ENCODE data around the gene FDX1.

Gene FDX1

DNA sequence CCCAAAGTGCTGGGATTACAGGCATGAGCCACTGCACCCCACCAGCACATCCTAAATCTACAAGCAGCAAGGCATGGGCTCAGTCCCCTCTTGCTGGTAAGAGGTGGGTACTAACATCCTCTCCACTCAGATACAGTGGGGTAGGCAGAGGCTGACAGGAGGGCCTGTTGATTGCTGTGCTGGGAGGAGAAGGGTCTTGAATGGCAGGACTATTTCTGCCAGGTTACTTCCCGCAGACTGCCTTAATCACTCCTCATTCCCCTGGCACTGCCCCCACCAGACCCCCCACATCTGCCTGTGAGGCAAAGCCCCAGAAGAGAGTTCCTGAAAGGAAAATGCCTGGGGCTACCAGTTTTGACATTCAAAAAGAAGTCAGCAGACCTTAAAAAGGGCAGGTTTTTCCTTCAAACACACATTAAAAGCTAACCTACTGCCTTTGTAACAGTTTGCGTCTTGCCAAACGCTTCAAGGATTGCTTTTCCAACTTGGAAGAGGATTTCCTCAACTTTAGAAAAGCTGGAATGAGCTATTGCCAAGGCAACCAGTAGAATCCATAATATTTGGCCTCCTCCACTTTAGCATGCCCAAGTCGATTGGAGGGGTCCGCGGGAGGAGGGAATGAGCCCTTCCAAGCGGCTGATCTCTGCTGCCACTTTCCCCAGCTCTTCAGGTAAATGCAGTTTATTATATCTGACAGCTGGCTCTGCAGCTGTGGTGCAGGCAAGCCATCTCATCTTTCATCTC lies 62.0 kb downstream of the FDX1 start:
- Histone ChIP-seq H3K4me1 (ENCODE audit: control insufficient read depth in 2 of 2, insufficient read depth in 1 of 2, low read depth in 1 of 2, low read length in 2 of 2) (no peaks in the 10 kb centered on the region), H2AK5ac (ENCODE audit: low read depth, low read length) (no peak overlapping the region), H3K4me3 (ENCODE audit: low read length in 2 of 2) (no peak overlapping the region), H3K9me3 (replicated peaks in 1 of 2; ENCODE audit: control insufficient read depth in 2 of 2, insufficient read depth in 1 of 2, low read depth in 1 of 2, low read length in 2 of 2) (no peaks in the 10 kb centered on the region), H2BK12ac (ENCODE audit: low read length) (no peak overlapping the region), H3K27me3 (ENCODE audit: control insufficient read depth in 3 of 3, insufficient read depth in 3 of 3, low read depth in 1 of 3, low read length in 3 of 3) (no peaks in the 10 kb centered on the region), H3K23ac (ENCODE audit: low read depth, low read length, poor library complexity) (no peak overlapping the region), H4K91ac (ENCODE audit: low read depth, low read length, poor library complexity) (no peak overlapping the region), H2BK15ac (ENCODE audit: low read length) (no peak overlapping the region), H3K4me2 (ENCODE audit: insufficient read depth, low read length, poor library complexity, severe bottlenecking) (no peak overlapping the region), H4K8ac (ENCODE audit: low read depth, low read length) (no peak overlapping the region), H3K79me1 (ENCODE audit: low read depth, low read length) (no peaks in the 10 kb centered on the region), H3K14ac (ENCODE audit: low read length) (no peak overlapping the region), H2BK120ac (ENCODE audit: low read depth, low read length) (no peak overlapping the region), H3K9ac (ENCODE audit: low read depth, low read length, poor library complexity) (no peak overlapping the region), H3K4ac (ENCODE audit: low read length) (no peak overlapping the region), H3K36me3 (replicated peaks in 1 of 2; ENCODE audit: control insufficient read depth in 2 of 2, insufficient read depth in 2 of 2, low read length in 2 of 2) (no peaks in the 10 kb centered on the region), H2BK5ac (ENCODE audit: low read length) (no peak overlapping the region), H3K27ac (replicated peaks; ENCODE audit: low read length) (no peak overlapping the region), H2AFZ (ENCODE audit: low read length) (no peak overlapping the region), H3K18ac (ENCODE audit: low read length) (no peak overlapping the region)
- no peak for DNase-seq (ENCODE audit: low spot score)
- no CpG with 5 or more reads among the region's 7 CpGs for WGBS, 2 donors (ENCODE audit: extremely low coverage in 2 of 2, insufficient read length in 2 of 2, insufficient replicate concordance in 1 of 2)

DNA sequence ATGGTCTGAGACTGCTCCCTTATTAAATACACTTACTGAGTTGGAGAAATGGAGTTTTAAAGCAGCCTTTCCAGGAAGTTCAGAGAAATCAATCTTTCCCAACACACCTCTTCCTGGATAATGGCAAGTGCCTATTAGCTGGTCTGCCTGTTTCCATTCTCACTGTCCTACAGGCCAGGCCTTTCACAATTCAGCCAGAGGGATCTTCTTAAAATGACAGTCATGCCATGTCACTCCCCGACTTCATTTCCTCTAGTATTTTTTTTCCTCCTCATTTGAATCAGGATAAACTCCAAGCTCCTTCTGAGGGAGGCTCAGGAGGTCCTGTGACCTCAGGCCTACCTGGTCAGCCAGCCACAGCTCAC lies 62.6 kb downstream of the FDX1 start:
- Histone ChIP-seq H3K4me3 (ENCODE audit: low read length in 2 of 2) (no peak overlapping the region), H2AFZ (ENCODE audit: low read length) (no peak overlapping the region), H3K4me2 (ENCODE audit: insufficient read depth, low read length, poor library complexity, severe bottlenecking) (no peak overlapping the region), H4K91ac (ENCODE audit: low read depth, low read length, poor library complexity) (no peak overlapping the region), H3K14ac (ENCODE audit: low read length) (no peak overlapping the region), H3K36me3 (replicated peaks in 1 of 2; ENCODE audit: control insufficient read depth in 2 of 2, insufficient read depth in 2 of 2, low read length in 2 of 2) (no peaks in the 10 kb centered on the region), H2BK120ac (ENCODE audit: low read depth, low read length) (no peak overlapping the region), H3K4ac (ENCODE audit: low read length) (no peak overlapping the region), H3K27ac (replicated peaks; ENCODE audit: low read length) (no peak overlapping the region), H2BK15ac (ENCODE audit: low read length) (no peak overlapping the region), H3K9me3 (replicated peaks in 1 of 2; ENCODE audit: control insufficient read depth in 2 of 2, insufficient read depth in 1 of 2, low read depth in 1 of 2, low read length in 2 of 2) (no peaks in the 10 kb centered on the region), H3K18ac (ENCODE audit: low read length) (no peak overlapping the region), H2AK5ac (ENCODE audit: low read depth, low read length) (no peak overlapping the region), H2BK12ac (ENCODE audit: low read length) (no peak overlapping the region), H4K8ac (ENCODE audit: low read depth, low read length) (no peak overlapping the region), H2BK5ac (ENCODE audit: low read length) (no peak overlapping the region), H3K23ac (ENCODE audit: low read depth, low read length, poor library complexity) (no peak overlapping the region), H3K79me1 (ENCODE audit: low read depth, low read length) (no peaks in the 10 kb centered on the region), H3K9ac (ENCODE audit: low read depth, low read length, poor library complexity) (no peak overlapping the region), H3K27me3 (ENCODE audit: control insufficient read depth in 3 of 3, insufficient read depth in 3 of 3, low read depth in 1 of 3, low read length in 3 of 3) (no peaks in the 10 kb centered on the region), H3K4me1 (ENCODE audit: control insufficient read depth in 2 of 2, insufficient read depth in 1 of 2, low read depth in 1 of 2, low read length in 2 of 2) (no peaks in the 10 kb centered on the region)
- no peak for DNase-seq (ENCODE audit: low spot score)
- no CpG with 5 or more reads among the region's 1 CpG for WGBS, 2 donors (ENCODE audit: extremely low coverage in 2 of 2, insufficient read length in 2 of 2, insufficient replicate concordance in 1 of 2)

DNA sequence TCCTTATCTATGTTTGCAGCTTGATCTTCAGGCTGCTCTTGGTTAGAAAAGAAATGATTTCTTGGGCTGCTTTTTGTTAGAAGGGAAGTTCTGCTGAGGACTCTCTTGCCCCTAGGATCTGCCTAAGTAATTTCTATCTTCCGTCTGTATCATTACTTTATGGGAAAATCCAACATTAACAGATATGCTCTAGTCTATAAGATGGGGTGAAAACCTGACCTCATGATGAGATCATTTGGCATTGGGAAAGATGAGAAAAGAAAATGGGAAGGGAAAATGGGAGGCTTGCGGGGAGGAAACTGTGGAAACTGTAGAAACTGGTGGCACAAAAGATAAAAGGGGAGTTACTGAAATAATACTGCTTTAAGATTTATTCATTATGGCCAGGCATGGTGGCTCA lies 63.6 kb downstream of the FDX1 start:
- H3K9me3 ChIP-seq (replicated peaks in 1 of 2; ENCODE audit: control insufficient read depth in 2 of 2, insufficient read depth in 1 of 2, low read depth in 1 of 2, low read length in 2 of 2) = no peaks in the 10 kb centered on the region
- H2BK12ac ChIP-seq (ENCODE audit: low read length) = no peak overlapping the region
- H3K4me2 ChIP-seq (ENCODE audit: insufficient read depth, low read length, poor library complexity, severe bottlenecking) = no peak overlapping the region
- H3K4ac ChIP-seq (ENCODE audit: low read length) = no peak overlapping the region
- no peak overlapping the region for H3K4me3 ChIP-seq (ENCODE audit: low read length in 2 of 2)
- no peak overlapping the region for H4K91ac ChIP-seq (ENCODE audit: low read depth, low read length, poor library complexity)
- H3K4me1 ChIP-seq (ENCODE audit: control insufficient read depth in 2 of 2, insufficient read depth in 1 of 2, low read depth in 1 of 2, low read length in 2 of 2) = no peaks in the 10 kb centered on the region
- H3K18ac ChIP-seq (ENCODE audit: low read length) = no peak overlapping the region
- no peak overlapping the region for H3K27ac ChIP-seq (replicated peaks; ENCODE audit: low read length)
- H2BK5ac ChIP-seq (ENCODE audit: low read length) = no peak overlapping the region
- no CpG with 5 or more reads among the region's 2 CpGs for WGBS, 2 donors (ENCODE audit: extremely low coverage in 2 of 2, insufficient read length in 2 of 2, insufficient replicate concordance in 1 of 2)
- H2AFZ ChIP-seq (ENCODE audit: low read length) = no peak overlapping the region
- no peaks in the 10 kb centered on the region for H3K79me1 ChIP-seq (ENCODE audit: low read depth, low read length)
- no peak overlapping the region for H2AK5ac ChIP-seq (ENCODE audit: low read depth, low read length)
- no peak for DNase-seq (ENCODE audit: low spot score)
- no peak overlapping the region for H2BK120ac ChIP-seq (ENCODE audit: low read depth, low read length)
- H3K9ac ChIP-seq (ENCODE audit: low read depth, low read length, poor library complexity) = no peak overlapping the region
- no peaks in the 10 kb centered on the region for H3K27me3 ChIP-seq (ENCODE audit: control insufficient read depth in 3 of 3, insufficient read depth in 3 of 3, low read depth in 1 of 3, low read length in 3 of 3)
- no peak overlapping the region for H2BK15ac ChIP-seq (ENCODE audit: low read length)
- no peak overlapping the region for H3K23ac ChIP-seq (ENCODE audit: low read depth, low read length, poor library complexity)
- H3K36me3 ChIP-seq (replicated peaks in 1 of 2; ENCODE audit: control insufficient read depth in 2 of 2, insufficient read depth in 2 of 2, low read length in 2 of 2) = no peaks in the 10 kb centered on the region
- H4K8ac ChIP-seq (ENCODE audit: low read depth, low read length) = no peak overlapping the region
- no peak overlapping the region for H3K14ac ChIP-seq (ENCODE audit: low read length)

DNA sequence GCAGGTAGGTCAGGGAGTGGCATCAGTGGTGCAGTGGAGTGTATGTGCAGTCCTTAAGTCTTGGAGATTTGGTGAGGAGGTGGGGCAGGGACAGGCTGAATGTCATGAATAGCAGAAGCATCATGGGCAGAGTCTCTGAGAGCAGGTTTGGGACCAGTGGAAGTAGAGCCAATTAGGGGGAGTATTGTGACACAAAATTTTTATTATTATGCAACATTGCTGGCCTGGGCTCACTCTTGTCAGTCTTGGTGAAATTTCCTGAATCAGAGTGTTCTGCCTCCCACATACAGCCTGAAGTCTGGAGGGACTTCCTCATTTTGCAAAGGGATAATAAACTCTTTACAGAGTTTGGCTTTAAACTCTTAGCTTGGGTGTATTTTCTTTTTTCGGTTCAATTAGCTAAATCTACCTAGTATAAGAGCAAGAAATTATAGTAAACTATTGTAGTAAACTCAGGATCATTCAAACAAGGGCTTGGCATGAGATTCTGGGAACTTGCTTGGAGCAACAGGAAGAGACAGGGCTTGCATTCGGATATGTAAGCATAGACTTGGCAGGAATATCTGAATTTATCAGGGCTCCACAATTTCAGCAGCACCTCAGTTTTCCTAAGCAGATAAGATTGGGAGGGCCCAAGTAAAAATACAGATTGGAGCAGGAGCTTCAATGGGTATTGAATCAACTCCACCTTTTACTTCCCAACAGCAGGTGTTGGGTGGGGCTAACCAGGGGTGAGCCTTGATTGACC lies 67.7 kb downstream of the FDX1 start:
- Histone ChIP-seq H3K4me1 (ENCODE audit: control insufficient read depth in 2 of 2, insufficient read depth in 1 of 2, low read depth in 1 of 2, low read length in 2 of 2) (no peaks in the 10 kb centered on the region), H3K14ac (ENCODE audit: low read length) (no peak overlapping the region), H3K18ac (ENCODE audit: low read length) (no peak overlapping the region), H2AFZ (ENCODE audit: low read length) (no peak overlapping the region), H3K36me3 (replicated peaks in 1 of 2; ENCODE audit: control insufficient read depth in 2 of 2, insufficient read depth in 2 of 2, low read length in 2 of 2) (no peaks in the 10 kb centered on the region), H2AK5ac (ENCODE audit: low read depth, low read length) (no peak overlapping the region), H3K27ac (replicated peaks; ENCODE audit: low read length) (no peak overlapping the region), H2BK120ac (ENCODE audit: low read depth, low read length) (no peak overlapping the region), H3K27me3 (ENCODE audit: control insufficient read depth in 3 of 3, insufficient read depth in 3 of 3, low read depth in 1 of 3, low read length in 3 of 3) (no peaks in the 10 kb centered on the region), H3K79me1 (ENCODE audit: low read depth, low read length) (no peaks in the 10 kb centered on the region), H3K4me3 (ENCODE audit: low read length in 2 of 2) (no peak overlapping the region), H4K8ac (ENCODE audit: low read depth, low read length) (no peak overlapping the region), H2BK5ac (ENCODE audit: low read length) (no peak overlapping the region), H2BK15ac (ENCODE audit: low read length) (no peak overlapping the region), H2BK12ac (ENCODE audit: low read length) (no peak overlapping the region), H3K4ac (ENCODE audit: low read length) (no peak overlapping the region), H3K9me3 (replicated peaks in 1 of 2; ENCODE audit: control insufficient read depth in 2 of 2, insufficient read depth in 1 of 2, low read depth in 1 of 2, low read length in 2 of 2) (no peaks in the 10 kb centered on the region), H3K4me2 (ENCODE audit: insufficient read depth, low read length, poor library complexity, severe bottlenecking) (no peak overlapping the region), H3K23ac (ENCODE audit: low read depth, low read length, poor library complexity) (no peak overlapping the region), H3K9ac (ENCODE audit: low read depth, low read length, poor library complexity) (no peak overlapping the region), H4K91ac (ENCODE audit: low read depth, low read length, poor library complexity) (no peak overlapping the region)
- DNase-seq (ENCODE audit: low spot score) = no peak
- no CpG with 5 or more reads among the region's 2 CpGs for WGBS, 2 donors (ENCODE audit: extremely low coverage in 2 of 2, insufficient read length in 2 of 2, insufficient replicate concordance in 1 of 2)

All from neuronal stem cell (in vitro differentiated cells).